Right ventricle myocardium superior (tissue), 1 donor: ENCODE data around the gene SBK1. TPM values are rescaled to one million over a fixed set of nuclear protein-coding genes. Genes with fewer than 3 reads are reported as not detected.

Source experiments
- total RNA-seq: library from RNA; stranded (reverse); fragmentation: NEBNext Ultra II Directional; extraction: Animal tissue kit (Norgen Biotek cat#: 25700); gene quantifications from one replicate; pipeline ENCODE4 v1.2.1, GENCODE V29; 2021
- donor health status: DM: no; HTN: yes; CAD: no; lungs with severe emphysema.

SBK1 gene
- total RNA-seq, 1 donor from 2014 or later = 2.0 TPM

Other genes with a start within 250 kb of the SBK1 start
- not detected for gene GSG1L, start 228.8 kb upstream of the SBK1 start, total RNA-seq
- gene XPO6, start 80.6 kb upstream of the SBK1 start, total RNA-seq = 25.2 TPM
- gene NPIPB6, start 71.0 kb downstream of the SBK1 start, total RNA-seq = 0.48 TPM
- gene EIF3CL, start 111.3 kb downstream of the SBK1 start, total RNA-seq = 24.7 TPM
- not detected for gene NPIPB7, start 179.8 kb downstream of the SBK1 start, total RNA-seq
- 11.5 TPM for gene CLN3, start 199.5 kb downstream of the SBK1 start, total RNA-seq
- 0.48 TPM for gene APOBR, start 202.1 kb downstream of the SBK1 start, total RNA-seq
- gene IL27, start 214.3 kb downstream of the SBK1 start, total RNA-seq = not detected
- gene NUPR1, start 246.4 kb downstream of the SBK1 start, total RNA-seq = 47.3 TPM